G401 (cell line): ENCODE measurements around the gene TTR. TPM values are rescaled to one million over a fixed set of nuclear protein-coding genes. Genes with fewer than 3 reads are reported as not detected.

Experiments
- DNase-seq: peaks from one replicate; pipeline ENCODE4 v3.0.0-alpha.2; 2015; ENCODE audit warnings: low spot score
- in situ Hi-C: cut with HindIII; loops from 2 replicates; pipeline ENCODE4 v1.10.0; 2016; ENCODE audit warnings: low sequenced_read_pairs, mixed read lengths
- total RNA-seq: library from RNA; depleted of rRNA; stranded (reverse); fragments of >200 nt; shearing (Covaris generic); gene quantifications from 2 replicates; pipeline ENCODE4 v1.2.3, GENCODE V29; 2014; rRNA removed

TTR gene
- total RNA-seq: not detected in 2 replicates

GRCh38 chr18:31591628-31592027 is at the start of gene TTR:
Gene TTR (plus strand): TSS chr18:31591877. CDS start chr18:31591903, 26 bp downstream.
- DNase-seq: no peak
- in situ Hi-C loops: no loop called here

GRCh38 chr18:31546476-31546875 is 45.2 kb upstream of the TTR start:
- in situ Hi-C loops: no loop called here
- no peak for DNase-seq

- in situ Hi-C loops: no loop called here
- DNase-seq: no peak
Measured at GRCh38 chr18:31548853-31549252, 42.8 kb upstream of the TTR start.

- no peak for DNase-seq
- in situ Hi-C loops: no loop called here
Measured at GRCh38 chr18:31549416-31549815, 42.3 kb upstream of the TTR start.

- DNase-seq: no peak
- in situ Hi-C loops: no loop called here
Measured at GRCh38 chr18:31551883-31552282, 39.8 kb upstream of the TTR start.

GRCh38 chr18:31553800-31554199 is 37.9 kb upstream of the TTR start:
- in situ Hi-C loops: no loop called here
- DNase-seq: no peak

- in situ Hi-C loops: no loop called here
- no peak for DNase-seq
Measured at GRCh38 chr18:31554776-31555175, 36.9 kb upstream of the TTR start.

GRCh38 chr18:31555971-31556747 is 35.5 kb upstream of the TTR start:
- in situ Hi-C loops: no loop called here
- peak; percentile 83 for DNase-seq

- in situ Hi-C loops: no loop called here
- no peak for DNase-seq
Measured at GRCh38 chr18:31557446-31557845, 34.2 kb upstream of the TTR start.

- in situ Hi-C loops: no loop called here
- DNase-seq: no peak
Measured at GRCh38 chr18:31558567-31558966, 33.1 kb upstream of the TTR start.

- in situ Hi-C loops: no loop called here
- DNase-seq: no peak
Measured at GRCh38 chr18:31562726-31563125, 29.0 kb upstream of the TTR start.

- DNase-seq: no peak
- in situ Hi-C loops: no loop called here
Measured at GRCh38 chr18:31563778-31564177, 27.9 kb upstream of the TTR start.

- in situ Hi-C loops: no loop called here
- DNase-seq: no peak
Measured at GRCh38 chr18:31565345-31565744, 26.3 kb upstream of the TTR start.

- in situ Hi-C loops: no loop called here
- no peak for DNase-seq
Measured at GRCh38 chr18:31565782-31566512, 25.7 kb upstream of the TTR start.

- in situ Hi-C loops: no loop called here
- DNase-seq: no peak
Measured at GRCh38 chr18:31566576-31567306, 24.9 kb upstream of the TTR start.

GRCh38 chr18:31572368-31572767 is 19.3 kb upstream of the TTR start:
- DNase-seq: no peak
- in situ Hi-C loops: no loop called here

- no peak for DNase-seq
- in situ Hi-C loops: no loop called here
Measured at GRCh38 chr18:31573051-31573450, 18.6 kb upstream of the TTR start.

- in situ Hi-C loops: no loop called here
- no peak for DNase-seq
Measured at GRCh38 chr18:31574359-31574758, 17.3 kb upstream of the TTR start.

- in situ Hi-C loops: no loop called here
- no peak for DNase-seq
Measured at GRCh38 chr18:31575515-31576257, 16.0 kb upstream of the TTR start.
